NCI-H82 treated with DMSO at 0.1 percent for 48 hours (cell line): ENCODE measurements around the gene TAS2R14.

Source experiments
- DNase-seq: peaks from one replicate; lab custom pipeline; 2025; ENCODE audit not compliant: unreplicated experiment; lab: John Stamatoyannopoulos, UW

TAS2R14 gene, protein sequence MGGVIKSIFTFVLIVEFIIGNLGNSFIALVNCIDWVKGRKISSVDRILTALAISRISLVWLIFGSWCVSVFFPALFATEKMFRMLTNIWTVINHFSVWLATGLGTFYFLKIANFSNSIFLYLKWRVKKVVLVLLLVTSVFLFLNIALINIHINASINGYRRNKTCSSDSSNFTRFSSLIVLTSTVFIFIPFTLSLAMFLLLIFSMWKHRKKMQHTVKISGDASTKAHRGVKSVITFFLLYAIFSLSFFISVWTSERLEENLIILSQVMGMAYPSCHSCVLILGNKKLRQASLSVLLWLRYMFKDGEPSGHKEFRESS

DNA sequence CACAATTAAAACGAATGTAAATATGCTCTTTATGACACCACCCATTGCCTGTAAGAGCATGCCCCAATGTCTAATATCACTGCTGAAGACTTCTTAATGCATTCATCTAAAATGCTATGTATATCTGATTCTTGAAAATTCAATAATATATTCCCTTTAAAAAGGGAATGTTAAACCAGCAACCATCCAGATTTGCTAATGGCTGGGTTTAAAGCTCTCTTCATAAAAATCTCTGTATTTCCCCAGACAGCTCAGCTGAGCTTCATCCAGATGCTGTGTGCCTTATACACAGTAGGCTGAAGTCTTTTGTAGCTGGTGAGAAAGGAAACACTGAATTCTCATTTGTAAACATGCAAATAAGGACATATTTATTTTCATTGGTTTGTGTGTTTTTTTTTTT lies at the start of gene TAS2R14:
Gene TAS2R14, minus strand, starts transcription at position 101 of the 400 bp plus-strand sequence. Its CDS starts 56 bp downstream, at position 45.
- DNase-seq: no peak

DNA sequence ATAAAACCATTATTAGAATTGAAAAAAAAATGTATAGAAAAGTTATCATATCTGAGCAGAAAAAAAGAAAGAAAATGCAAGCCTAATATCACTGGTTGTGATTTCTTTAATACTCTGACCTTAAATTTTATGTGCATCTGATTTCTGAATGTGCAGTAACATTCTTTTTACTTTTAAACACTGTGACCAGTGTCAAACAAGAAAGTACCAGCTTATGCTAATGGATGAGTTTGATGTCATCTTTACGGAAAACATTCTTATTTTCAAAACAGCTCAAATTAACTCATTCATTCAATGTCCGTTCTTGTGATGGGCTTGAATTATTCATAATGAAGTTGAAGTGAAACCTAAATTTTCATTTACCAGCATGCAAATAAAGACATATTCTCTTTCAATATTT lies 47.7 kb upstream of the TAS2R14 start, which contains the start of gene TAS2R50:
Gene TAS2R50, minus strand, starts transcription at position 101 of the 400 bp plus-strand sequence. Its CDS starts 52 bp downstream, at position 49.
- no peak for DNase-seq

DNA sequence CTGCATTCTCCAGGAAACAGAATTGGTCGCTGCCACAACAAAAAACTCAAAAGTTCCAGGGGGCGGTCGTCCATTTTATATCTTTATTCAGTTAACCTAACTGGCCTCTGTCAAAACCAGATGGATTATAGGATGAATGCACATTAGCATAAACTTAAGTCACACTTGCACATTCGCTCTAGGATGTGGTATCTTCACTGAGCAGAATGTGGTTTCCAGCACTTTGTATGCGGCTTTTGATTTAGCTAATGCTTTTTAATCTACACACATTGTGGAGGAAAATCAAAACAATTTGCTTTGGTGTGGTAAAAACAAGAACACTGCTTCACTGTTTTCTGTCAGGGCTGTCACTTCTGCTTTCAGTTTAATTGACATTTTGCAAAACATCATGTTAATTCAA lies 43.2 kb upstream of the TAS2R14 start:
- DNase-seq: no peak

DNA sequence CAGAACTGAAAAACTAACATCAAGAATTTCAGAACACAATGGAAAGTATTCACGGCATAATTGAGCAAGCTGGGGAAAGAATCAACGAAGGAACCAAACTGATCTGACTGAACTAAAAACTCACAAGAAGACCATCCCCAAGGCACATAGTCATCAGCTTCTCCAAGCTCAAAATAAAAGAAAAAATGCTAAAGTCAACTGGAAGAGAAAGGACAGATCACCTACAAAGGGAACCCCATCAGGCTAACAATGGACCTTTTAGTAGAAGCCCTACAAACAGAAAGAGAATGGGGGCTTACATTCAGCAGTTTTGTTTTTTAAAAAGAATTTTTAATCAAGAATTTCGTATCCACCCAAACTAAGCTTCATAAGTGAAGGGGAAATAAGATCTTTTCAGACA lies 35.9 kb upstream of the TAS2R14 start:
- no peak for DNase-seq

DNA sequence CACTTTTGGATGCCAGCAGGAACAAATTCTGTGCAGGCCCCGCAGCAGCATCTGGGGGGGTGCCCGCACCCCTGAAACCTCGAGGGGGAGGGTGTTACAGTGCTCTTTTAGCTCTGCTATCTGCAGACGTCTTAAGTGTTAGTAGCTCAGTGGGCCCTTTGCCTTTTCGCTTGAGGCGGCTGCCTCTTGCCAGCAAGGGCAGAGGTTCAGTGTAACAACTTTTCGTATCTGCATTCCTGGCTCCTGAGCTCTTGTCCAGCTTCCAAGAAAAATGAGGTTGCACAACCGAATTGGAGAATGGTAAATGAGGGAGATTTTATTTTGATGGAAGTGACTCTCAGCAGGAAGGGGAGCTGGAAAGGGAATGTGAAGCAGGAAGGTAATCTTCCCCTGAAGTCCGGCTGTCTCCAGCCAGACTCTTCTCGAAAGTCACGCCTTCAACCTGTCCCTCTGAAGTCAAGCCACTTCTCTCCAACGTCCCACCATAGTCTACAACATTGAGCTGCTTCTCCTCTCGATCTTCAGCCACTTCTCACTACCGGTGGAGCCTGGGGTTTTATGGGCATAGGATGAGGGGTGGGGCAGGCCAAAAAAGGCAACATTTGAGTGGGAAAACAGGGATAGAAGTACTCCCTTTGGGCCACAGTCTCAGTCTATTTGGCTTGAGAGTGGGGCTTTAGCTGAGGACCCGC lies 29.8 kb upstream of the TAS2R14 start:
- DNase-seq: no peak

DNA sequence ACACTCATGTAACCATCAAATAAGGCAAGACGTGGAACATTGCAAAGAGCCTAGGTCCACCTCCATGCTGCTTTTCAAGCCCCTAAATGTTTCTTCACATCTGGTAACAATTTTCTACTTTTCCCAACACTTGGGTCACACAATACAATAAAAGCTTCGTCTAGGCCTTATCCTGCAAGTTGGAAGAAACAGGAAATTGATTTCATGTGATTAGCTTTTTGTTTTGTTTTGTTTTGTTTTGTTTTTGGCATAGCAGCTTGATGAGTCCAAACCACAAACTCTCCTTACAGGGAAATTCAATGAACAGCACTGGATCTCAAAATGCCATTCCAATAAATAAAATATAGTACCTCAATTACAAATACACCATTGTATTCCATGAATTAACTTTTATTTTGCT lies 28.3 kb upstream of the TAS2R14 start:
- no peak for DNase-seq

DNA sequence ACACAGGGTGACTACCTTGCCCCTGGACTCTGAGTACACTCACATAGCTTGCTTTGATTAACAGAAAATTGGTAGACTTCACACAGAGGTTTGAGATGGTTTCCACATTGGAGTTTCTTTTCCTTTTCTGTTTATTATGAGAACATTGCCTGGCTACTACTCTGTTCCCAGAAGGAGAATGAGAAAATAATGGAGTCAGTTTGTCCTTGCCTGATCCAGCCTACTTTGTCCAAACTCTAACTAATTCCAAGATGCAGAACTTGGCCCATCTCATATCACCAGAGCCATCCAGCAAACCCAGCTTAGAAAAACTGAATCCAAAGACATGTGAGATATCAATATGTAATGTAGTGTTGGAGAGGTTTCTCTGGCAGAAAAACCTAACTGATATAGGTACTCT lies 27.3 kb upstream of the TAS2R14 start:
- DNase-seq: no peak

DNA sequence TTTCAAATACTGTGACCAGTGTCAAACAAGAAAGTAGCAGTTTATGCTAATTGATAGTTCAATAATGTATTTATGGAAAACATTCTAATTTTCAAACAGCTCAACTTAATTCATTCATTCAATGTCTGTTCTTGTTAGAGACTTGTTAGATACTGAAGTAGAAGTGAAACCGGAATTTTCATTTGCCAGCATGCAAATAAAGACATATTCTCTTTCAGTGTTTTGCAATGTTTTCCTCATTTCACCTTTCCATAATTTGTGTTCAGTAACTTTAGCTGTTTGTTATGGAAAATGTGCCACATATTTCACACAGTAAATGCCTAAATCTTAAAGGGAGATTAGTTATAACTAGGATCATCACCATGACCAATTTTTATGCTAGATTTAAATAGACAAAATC lies 26.4 kb upstream of the TAS2R14 start:
- DNase-seq: no peak

DNA sequence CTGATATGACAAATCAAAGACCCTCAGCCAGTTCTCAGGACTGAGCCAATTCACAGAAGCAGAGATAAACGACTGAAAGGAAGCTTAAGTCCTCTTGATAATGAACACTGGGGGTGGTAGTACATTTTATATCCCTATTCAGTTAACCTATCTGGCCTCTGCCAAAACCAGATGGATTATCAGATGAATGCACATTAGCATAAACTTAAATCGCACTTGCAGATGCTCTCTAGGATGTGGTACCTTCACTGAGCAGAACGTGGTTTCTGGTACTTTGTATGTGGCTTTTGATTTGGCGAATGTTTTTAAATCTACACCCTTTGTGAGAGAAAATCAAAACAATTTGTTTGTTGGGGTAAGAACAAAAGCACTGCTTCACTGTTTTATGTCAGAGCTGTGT lies 21.1 kb upstream of the TAS2R14 start:
- DNase-seq: no peak

DNA sequence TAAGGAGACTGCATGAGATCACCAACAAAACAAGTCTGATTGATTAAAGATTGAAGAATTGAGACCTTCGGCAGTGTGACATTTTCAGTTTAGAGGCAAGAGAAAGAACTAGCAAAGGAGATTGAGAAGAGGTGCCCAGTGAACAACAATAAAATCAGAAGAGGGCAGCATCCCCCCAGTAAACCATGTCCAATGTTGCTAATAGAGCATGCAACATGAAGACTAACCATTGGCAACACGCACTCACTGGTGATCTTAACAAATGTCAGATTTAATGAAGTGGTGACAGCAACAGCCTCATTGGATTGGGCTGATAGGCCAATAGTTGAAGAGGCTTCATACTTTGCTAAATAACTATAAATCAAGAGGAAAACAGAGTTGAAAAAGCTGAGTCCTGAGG lies 20.7 kb upstream of the TAS2R14 start:
- DNase-seq: no peak

DNA sequence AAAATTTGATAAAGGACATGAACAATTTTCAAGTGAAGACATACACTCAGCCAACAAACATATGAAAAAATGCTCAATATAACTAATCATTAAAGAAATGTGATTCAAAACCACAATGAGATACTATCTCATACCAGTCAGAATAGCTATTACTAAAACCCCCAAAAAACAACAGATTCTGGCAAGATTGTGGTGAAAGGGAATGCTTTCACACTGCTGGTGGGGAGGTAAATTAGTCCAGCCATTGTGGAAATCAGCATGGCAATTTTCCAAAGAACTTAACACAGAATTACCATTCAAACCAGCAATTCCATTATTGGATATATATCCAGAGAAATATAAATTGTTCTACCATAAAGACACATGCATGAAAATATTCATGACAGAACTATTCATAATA lies 18.7 kb upstream of the TAS2R14 start:
- no peak for DNase-seq

DNA sequence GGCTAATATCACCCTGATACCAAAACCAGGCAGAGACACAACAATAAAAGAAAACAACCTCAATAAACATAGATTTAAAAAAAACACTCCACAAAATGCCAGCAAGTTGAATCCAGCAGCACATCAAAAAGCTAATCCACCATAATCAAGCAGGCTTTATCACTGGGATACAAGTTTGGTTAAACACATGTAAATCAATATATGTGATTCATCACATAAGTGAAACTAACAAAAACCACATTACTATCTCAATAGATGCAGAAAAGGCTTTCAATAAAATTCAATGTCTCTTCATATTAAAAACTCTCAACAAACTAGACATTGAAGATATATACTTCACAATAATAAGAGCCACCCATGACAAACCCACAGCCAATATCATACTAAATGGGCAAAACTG lies 17.0 kb upstream of the TAS2R14 start:
- DNase-seq: no peak

DNA sequence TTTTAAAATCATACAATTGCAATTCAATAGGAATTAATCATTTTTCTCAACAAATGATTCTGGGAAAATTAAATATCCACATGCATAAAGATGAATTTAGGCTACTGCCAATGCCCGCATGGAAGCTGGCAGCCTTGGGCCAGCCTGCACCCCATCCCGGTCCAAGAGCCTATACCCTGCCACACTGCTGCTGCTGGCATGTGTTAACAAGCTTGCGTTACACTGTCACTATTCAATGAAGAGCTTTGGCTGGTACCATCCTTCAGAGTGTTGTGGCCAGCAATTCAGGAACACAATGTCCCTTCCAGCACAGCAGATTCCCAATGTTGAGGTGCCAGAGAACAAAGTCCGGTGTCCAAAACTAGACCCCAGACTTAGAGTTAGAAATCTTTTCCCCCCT lies 13.6 kb upstream of the TAS2R14 start:
- no peak for DNase-seq

DNA sequence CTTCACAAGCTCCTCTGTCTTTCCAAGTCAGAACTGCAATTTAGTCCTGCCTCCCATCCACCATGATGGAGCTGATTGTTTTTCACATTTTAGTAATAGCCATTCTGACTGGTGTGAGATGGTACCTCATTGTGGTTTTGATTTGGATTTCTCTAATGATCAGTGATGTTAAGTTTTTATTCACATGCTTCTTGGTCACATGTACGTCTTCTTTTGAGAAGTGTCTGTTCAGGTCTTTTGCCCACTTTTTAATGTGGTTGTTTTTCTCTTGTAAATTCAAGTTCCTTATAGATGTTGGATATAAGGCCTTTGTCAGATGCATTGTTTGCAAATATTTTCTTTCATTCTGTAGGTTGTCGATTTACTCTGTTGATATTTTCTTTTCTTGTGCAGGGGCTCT lies 4.1 kb upstream of the TAS2R14 start:
- DNase-seq: no peak

DNA sequence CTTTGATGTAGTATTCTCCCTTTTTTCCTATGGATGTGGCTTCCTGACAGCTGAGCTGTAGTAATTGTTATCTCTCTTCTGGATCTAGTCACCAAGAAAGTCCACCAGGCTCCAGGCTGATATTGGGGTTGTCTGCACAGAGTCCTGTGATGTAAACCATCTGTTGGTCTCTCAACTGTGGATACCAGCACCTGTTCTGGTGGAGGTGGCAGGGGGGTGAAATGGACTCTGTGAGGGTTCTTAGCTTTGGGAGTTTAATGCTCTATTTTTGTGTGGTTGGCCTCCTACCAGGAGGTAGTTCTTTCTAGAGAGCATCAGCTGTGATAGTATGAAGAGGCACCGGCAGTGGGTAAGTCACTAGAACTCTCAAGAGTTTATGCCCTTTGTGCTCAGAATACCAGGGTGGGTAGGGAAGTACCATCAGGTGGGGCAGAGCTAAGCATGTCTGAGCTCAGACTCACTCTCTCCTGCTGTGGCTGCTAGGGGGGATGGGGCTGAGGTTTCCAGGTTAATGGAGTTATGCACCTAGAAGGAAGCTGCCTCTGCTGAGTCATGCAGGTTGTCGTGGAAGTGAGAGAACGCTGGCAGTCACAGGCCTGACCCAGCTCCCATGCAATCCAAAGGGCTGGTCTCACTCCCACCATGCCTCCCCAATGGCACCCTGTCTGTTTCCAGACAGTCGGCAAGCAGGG lies 3.0 kb upstream of the TAS2R14 start:
- no peak for DNase-seq

DNA sequence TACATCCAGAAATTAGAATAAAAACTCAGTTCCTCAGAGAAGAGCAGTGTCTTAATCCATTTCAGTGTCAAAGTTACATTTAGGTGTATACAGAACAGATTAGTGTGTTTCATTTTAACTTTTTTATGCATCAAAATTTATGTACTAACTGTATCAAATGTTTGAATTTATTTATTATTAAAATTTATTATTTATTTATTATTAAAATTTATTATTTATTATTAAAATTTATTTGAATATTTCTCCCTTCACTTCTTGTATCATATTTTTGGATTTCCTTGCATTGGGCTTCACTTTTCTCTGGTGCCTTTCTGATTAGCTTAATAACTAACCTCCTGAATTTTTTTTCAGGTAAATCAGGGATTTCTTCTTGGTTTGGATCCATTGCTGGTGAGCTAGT lies 2.3 kb upstream of the TAS2R14 start:
- no peak for DNase-seq

DNA sequence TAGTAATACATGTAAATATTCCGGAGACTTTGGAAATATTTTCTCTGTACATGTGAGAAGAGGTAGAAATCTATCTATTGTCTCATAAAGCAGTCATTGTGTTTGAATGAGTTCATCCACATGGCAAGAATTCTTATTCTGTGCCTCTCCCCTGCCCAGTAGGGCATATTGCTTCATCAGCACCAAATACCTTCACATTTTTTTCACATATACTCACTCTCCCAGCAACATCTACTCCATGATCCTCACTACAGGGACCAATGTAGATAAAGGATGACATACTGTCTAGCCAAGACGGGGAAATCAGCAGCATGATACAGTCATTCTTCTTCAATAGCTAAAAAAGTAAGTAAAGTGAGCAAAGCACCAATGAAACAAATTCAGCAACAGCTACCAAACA lies 1.3 kb upstream of the TAS2R14 start:
- DNase-seq: no peak

DNA sequence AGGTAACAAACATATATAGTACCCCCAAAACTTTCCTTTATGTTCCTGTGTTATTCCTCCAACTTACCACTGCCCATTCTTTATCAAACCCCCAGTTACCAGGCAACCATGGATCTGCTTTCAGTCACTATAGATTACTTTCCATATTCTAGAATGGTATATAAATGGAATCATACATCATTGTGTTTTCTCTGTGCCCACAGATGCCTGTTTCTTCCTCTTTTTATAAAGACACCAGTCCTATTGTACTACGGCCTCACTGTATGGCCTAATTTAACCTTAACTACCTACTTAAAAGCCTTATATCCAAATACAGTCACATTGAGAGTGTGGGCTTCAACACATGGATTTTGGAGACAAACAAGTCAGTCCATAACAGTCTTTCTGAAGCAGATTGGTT lies 2.6 kb downstream of the TAS2R14 start:
- DNase-seq: no peak

DNA sequence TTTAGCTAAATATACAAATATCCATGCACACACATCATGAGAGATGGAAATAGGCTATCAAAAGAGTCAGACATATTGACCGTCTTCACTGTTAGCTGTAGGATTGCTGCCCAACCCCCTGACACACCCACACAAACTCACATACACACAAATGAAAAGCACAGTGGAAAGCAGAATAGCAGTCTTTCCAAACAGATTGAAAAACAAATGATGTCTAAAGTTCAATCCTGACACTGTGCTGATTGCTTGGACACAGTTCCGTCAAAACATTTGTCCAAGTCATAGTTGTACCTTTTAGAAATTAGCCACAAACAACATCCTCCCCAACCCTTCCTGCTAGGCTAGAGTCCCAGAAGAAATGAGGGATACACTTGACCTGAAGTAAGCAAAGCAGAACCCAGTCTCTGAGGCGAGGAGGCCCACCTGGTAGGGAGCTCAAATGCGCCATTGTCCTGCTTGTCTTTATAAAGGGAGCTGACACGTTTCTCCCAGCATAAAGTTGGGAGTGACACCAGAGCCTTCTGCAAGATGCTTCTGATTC lies 10.2 kb downstream of the TAS2R14 start, which contains the start of gene PRH2:
Gene PRH2, plus strand, starts transcription at position 491 of the 541 bp plus-strand sequence. Its CDS starts 38 bp downstream, at position 529.
- no peak for DNase-seq

DNA sequence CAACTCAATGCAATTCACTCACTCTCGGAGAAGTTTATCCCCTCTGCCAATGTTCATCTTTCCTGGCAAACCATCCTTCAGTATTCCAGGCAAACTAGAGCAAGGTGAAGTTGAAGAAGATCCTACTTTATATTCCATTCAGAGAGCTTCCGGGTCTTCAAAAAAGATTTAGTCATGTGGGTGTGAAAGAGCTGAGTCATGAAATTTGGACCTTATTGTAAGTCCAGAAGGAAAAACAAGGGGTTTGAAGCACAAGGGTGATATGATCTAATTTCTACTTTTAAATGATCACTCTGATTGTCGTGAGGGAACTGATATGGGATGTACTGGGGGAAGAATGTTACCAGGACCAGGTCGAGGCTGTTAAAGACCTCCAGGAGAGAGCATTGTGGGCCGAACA lies 12.8 kb downstream of the TAS2R14 start:
- no peak for DNase-seq

DNA sequence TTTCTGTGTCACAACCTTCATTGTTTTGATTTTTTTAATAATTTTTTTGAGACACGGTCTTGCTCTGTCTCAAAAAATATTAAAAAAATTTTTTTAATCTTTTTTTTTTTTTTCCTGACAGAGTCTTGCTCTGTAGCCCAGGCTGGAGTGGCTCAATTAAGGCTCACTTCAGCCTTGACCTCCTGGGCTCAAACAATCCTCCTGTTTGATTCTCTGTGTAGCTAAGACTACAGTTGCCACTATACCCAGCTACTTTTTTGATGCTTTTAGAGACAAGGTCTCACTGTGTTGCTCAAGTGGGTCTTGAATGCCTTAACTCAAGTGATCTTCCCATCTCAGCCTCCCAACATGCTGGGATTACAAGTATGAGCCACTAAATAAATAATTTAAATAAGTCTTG lies 19.3 kb downstream of the TAS2R14 start:
- no peak for DNase-seq

DNA sequence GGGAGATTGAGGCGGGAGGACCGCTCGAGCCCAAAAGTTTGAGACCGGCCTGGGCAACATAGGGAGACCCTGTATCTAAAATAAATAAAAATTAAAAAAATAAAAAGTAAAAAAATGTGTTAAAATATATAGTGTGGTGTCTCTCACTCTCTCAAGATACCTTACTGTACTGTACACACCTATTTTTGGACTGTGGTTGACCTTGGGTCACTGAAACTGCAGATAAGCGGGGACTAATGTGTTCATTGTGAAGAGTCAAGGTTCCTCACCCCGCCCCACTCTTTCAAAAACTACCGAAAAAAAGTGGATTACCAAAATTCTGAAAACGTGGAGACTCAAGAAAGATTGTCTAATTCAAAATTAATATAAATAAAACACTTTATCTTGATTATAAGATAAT lies 28.7 kb downstream of the TAS2R14 start:
- no peak for DNase-seq
